Right kidney (tissue), 1 donor: ENCODE data around the gene C17orf78.
"Not testable (repeated sequence)": the region's sequence is repeated elsewhere in the genome, so short reads cannot be mapped to it uniquely, and the experiment has no call there.

ENCODE experiments used
- DNase-seq: peaks from one replicate; pipeline ENCODE4 v3.0.0-alpha.2; 2016

The C17orf78 gene

DNA sequence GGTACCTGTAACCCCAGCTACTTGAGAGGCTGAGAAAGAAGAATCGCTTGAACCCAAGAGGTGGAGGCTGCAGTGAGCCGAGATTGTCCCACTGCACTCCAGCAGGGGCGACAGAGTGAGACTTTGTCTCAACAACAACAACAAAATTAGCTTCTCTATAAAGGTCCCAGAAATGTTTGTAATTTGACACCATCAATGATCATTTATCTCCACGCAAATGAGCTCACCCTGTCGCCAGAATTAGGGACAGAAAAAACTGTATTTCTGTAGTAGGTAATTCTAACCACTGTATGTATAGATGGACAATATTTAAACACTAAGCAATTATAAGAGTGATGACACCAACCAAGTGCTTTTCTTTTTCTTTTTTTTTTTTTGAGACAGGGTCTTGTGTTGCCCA, 10.7 kb downstream of the C17orf78 start:
- no peak for DNase-seq

DNA sequence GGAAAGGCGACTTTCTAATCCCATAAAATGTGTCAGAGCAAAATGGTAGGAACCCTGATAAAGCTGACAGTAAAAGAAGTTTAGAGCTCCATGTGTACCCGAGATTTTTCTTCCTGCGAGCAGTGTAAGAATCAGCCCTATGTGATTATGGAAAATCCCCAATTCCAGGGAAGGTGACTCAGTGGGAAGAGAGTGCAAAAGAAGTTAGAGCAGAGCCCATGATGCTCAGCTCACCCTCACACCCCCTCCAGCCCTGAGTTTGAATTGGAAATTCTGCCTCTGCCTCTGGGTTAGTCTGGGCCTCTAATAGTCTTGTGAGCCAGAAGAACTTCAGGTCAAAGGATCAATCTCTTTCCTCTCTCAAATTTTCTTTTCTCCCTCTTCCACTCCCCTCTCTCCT, 12.5 kb downstream of the C17orf78 start:
- no peak for DNase-seq

GRCh38 chr17:37389160-37389559, 13.4 kb downstream of the C17orf78 start:
- DNase-seq: no peak

DNA sequence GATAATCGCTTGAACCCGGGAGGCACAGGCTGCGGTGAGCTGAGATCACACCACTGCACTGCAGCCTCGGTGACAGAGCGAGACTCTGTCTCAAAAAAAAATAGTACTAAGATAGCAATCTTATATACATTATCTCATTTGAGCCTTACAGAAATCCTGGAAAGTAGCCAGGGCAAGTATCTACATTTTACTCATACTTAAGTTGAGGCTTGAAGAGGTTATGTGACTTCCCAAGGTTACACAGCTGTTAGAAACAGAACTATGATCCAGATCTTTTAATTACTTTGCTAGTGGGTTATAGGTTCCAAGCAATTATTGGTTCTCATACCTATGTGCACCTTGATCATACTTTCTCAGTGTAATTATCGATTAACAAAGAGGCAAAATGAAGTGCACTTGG, 15.4 kb downstream of the C17orf78 start:
- DNase-seq: no peak

DNA sequence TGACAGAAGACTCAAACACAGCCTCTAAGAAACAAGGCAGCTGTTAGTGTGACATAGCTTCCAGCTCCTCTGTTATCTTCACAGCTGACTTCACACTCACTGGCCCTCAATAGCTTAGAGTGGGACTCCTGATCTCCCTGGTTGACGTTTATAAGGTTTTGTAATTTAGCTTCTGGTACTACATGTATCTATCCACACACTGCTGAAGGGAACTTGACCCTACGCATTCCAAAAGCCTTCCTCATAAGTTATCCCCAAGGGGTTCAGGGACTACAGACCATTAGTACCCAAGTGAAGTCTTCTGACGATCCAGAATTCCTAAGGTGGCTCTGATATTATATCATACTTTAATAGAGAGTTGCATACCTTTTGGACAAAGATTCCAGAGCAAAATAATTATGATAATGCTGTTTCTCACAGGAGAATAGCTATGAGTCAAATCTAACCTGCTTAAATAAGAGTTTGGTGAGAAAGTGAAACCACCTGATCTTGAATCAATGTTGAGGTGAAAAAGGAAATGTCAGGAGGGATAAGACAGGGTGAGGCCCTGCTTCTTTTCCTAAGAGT, 16.3 kb downstream of the C17orf78 start:
- no peak for DNase-seq

DNA sequence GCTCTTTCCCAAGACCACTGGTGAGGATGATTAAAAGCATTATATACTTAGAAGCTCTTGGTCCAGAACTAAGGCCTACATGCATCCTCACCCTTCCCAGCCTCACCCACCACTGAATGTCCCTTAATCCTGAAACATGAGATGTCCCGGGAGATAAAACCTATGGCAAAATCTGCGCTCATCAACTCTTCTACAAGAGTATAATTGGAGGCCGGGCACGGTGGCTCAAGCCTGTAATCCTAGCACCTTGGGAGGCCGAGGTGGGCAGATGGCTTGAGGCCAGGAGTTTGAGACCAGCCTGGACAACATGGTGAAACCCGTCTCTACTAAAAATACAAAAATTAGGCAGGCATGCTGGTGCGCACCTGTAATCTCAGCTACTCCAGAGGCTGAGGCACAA, 17.6 kb downstream of the C17orf78 start:
- no peak for DNase-seq

GRCh38 chr17:37399265-37399803, 23.5 kb downstream of the C17orf78 start:
- DNase-seq: no peak

DNA sequence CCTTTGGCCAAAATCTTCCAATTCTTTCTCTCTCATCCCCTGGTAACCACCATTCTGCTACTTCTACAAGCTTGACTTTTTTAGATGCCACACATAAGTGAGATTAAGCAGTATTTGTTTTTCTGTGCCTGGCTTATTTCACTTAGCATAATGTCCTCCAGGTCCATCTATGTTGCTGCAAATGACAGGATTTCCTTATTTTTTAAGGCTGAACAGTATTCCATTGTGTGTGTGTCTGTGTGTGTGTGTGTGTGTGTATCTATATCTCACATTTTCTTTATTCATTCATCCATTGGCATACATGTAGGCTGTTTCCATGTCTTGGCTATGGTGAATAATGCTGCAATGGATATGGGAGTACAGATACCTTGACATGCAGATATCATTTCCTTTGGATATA, 24.7 kb downstream of the C17orf78 start:
- no peak for DNase-seq

- not testable (repeated sequence) for DNase-seq
These were observed 29.7 kb downstream of the C17orf78 start for GRCh38 chr17:37405522-37405921.

GRCh38 chr17:37405955-37406634, 30.3 kb downstream of the C17orf78 start:
- no peak for DNase-seq

GRCh38 chr17:37406635-37407461, 31.1 kb downstream of the C17orf78 start, which contains the start of the genes ACACA and TADA2A:
TSS of gene ACACA (minus strand) at chr17:37406836. CDS start at chr17:37406299, 537 bp downstream.
TSS of gene TADA2A (plus strand) at chr17:37406886. CDS start at chr17:37411366, 4,480 bp downstream.
- peak; percentile 91 for DNase-seq

- DNase-seq: not testable (repeated sequence)
These were observed 32.3 kb downstream of the C17orf78 start for GRCh38 chr17:37408145-37408479.

- no peak for DNase-seq
These were observed 34.6 kb downstream of the C17orf78 start for GRCh38 chr17:37410357-37410756.

DNA sequence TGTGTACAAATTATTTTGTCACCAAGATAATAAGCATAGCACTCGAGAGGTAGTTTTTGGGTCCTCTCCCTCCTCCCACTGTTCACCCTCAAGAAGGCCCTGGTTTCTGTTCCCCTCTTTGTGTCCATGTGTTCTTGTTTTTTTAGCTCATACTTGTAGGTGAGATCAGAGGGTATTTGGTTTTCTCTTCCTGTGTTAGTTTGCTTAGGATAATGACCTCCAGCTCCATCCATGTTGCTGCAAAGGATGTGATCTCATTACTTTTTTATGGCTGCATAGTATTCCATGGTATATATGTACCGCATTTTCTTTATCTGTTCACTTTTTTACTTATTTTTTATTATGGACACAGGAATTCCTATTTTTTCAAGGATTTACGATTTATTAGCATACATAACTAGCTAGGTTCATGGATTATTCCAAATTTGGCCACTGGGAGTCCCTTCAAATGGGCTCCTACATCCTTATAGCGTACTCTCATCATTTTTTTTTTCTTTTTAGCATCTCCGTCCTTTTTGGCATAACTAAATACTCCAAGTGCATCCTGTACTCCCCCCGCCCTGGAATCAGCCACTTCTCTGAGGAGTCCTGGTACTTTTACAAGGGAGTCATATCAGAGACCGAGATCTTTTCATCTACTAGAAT, 38.2 kb downstream of the C17orf78 start:
- DNase-seq: no peak

DNA sequence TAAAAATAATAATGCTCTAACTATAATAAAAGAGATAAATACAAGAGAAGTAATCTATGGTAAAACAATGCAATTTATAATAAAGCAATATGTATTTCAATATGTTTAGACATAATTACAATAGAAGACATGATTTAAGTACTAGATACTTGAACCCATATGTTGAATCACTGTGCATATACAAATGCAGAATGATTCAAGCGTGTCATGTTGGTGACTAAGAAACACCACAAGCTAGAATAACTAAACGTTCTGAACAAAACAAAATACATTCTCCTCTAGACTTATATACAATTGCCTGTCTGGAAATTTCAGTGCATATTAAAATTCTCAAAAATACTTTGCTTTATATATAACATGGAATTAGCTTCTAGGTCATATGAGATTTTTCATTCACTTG, 42.1 kb downstream of the C17orf78 start:
- DNase-seq: no peak

GRCh38 chr17:37422971-37423625, 47.3 kb downstream of the C17orf78 start:
- no peak for DNase-seq

GRCh38 chr17:37425268-37425667, 49.5 kb downstream of the C17orf78 start:
- no peak for DNase-seq

DNA sequence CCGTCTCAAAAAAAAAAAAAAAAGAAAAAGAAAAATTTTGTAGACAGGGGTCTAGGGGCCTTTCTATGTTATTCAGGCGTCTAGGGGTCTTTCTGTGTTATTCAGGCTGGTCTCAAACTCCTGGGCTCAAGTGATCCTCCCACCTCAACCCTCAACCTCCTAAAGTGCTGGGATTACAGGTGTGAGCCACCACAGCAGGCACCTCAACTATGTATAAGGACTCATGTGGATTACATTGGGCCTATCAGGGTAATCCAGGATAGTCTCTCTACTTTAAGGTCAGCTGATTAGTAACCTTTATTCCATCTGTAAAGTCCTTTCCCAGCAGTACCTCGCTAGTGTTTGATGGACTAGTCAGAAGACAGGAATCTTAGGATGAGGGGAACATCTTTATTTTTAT, 53.3 kb downstream of the C17orf78 start:
- DNase-seq: no peak

DNA sequence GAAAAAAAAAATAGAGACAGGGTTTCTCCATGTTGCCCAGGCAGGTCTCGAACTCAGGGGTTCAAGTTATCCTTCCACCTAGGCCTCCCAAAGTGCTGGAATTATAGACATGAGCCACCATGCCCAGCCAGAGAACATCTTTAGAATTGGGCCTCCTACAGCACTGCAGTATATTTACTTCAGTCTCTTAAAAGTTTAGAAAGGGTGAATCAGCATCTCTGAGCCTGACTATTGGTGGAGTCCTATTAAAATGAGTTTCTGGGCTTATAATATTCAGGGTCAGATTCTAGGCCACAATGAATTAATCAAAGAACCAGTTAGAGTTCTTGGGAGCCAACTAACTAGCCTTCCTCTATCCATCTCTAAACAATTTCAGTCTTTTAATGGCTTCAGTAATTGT, 53.7 kb downstream of the C17orf78 start:
- no peak for DNase-seq

DNA sequence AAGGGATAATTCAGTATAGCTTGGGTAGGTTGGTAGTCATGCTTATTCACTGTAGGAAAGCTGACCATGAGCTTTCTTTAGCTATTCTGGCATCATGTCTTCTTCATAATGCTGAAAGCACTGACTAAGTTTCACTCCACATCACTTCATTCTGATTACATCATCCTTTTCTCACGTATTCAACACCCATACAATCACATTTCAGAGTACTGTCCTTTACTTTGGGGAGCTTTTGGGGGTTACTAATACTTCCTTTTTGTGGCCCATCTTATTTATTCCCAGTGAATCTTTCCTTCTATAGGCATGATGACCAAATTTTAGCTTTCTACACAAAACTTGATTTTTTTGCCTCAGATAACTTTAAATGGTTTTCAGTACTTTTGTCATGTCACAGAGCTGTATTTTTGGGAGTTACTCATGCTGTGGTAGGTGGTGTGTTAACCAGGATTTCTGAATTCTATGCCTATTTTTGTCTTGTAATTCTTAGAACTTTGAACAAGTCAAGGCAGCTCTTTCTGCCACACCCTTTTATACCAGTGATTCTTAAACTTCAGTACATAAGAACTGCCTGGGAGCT, 54.4 kb downstream of the C17orf78 start:
- DNase-seq: no peak

- DNase-seq: no peak
These were observed 56.9 kb downstream of the C17orf78 start for GRCh38 chr17:37432671-37433070.

DNA sequence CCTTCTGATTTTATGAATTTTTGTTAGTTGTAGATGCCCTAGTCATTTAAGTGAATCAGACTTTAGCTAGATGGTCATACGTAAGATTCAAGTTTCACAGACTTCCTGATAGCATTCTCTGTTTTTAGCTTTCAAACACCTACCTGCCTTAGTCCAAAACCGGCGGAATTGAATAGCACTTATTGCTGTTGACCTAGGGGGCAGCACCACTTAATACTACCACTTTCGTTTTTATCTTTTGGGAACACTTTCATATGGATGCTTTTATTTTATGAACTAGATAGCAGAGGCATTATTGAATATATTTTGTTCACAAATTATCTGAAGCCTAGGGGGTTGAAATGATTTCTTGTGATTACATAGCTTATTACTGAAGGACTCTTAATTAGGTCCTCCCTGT, 62.4 kb downstream of the C17orf78 start:
- DNase-seq: no peak
